OCI-LY3 (cell line): ENCODE measurements around the gene BANP.
"Not testable (repeated sequence)": the region's sequence is repeated elsewhere in the genome, so short reads cannot be mapped to it uniquely, and the experiment has no call there.

Source experiments
- H2AFZ ChIP-seq: fragments of 200-600, 300-600 bp; shearing (Covaris generic); 2 replicates; pipeline ENCODE4 v1.6.0; 2014; ENCODE audit warnings: antibody characterized with exemption, low read depth, low read length
- H3K27ac ChIP-seq: fragments of 200-600, 300-600 bp; sonication (generic); 2 replicates; pipeline ENCODE4 v1.5.1; 2014; ENCODE audit warnings: mild to moderate bottlenecking, low read length, moderate library complexity, mixed read lengths
- H3K27me3 ChIP-seq: fragments of 200-600, 300-600 bp; sonication (generic); 2 replicates; pipeline ENCODE4 v1.6.1; 2014; ENCODE audit warnings: low read depth, low read length, mixed read lengths
- H3K36me3 ChIP-seq: fragments of 200-600, 300-600 bp; sonication (generic); replicated peaks from 2 replicates; pipeline ENCODE3; 2014; ENCODE audit warnings: low read depth, low read length, mixed read lengths
- H3K4me1 ChIP-seq: fragments of 300-600, 200-600 bp; sonication (generic); 2 replicates; pipeline ENCODE4 v1.6.1; 2014; ENCODE audit warnings: low read length, mixed read lengths
- H3K4me2 ChIP-seq: fragments of 200-600, 300-600 bp; sonication (generic); 2 replicates; pipeline ENCODE4 v1.6.1; 2014; ENCODE audit warnings: low read length, mixed read lengths
- H3K4me3 ChIP-seq: fragments of 300-600, 200-600 bp; sonication (generic); 2 replicates; pipeline ENCODE4 v1.5.1; 2014; ENCODE audit warnings: antibody characterized with exemption, mild to moderate bottlenecking, low read length, moderate library complexity
- H3K79me2 ChIP-seq: fragments of 300-600, 200-600 bp; shearing (Covaris generic); 2 replicates; pipeline ENCODE4 v1.6.1; 2014; ENCODE audit warnings: mild to moderate bottlenecking, low read length, mixed read lengths
- H3K9ac ChIP-seq: fragments of 300-600, 200-600 bp; shearing (Covaris generic); 2 replicates; pipeline ENCODE4 v1.6.0; 2014; ENCODE audit warnings: mild to moderate bottlenecking, low read length, moderate library complexity
- H3K9me3 ChIP-seq: fragments of 200-600, 300-600 bp; shearing (Covaris generic); 2 replicates; pipeline ENCODE4 v1.6.1; 2014; ENCODE audit warnings: low read length, mixed read lengths; ENCODE audit not compliant: insufficient read depth
- H4K20me1 ChIP-seq: fragments of 200-600, 300-600 bp; sonication (generic); 2 replicates; pipeline ENCODE4 v1.6.1; 2016; ENCODE audit warnings: low read length, mixed read lengths; ENCODE audit not compliant: insufficient read depth
- CTCF ChIP-seq: fragments of 200-600, 300-600 bp; sonication (generic); IDR thresholded peaks from 2 replicates; pipeline ENCODE4 v1.5.1; 2014; ENCODE audit warnings: antibody characterized with exemption, low read length, low read depth
- EZH2phosphoT487 ChIP-seq: fragments of 200-600 bp; shearing (Covaris generic); IDR thresholded peaks from 2 replicates; pipeline ENCODE4 v1.6.1; 2018; ENCODE audit warnings: antibody characterized with exemption, mixed run types, low read depth

Gene BANP

GRCh38 chr16:88014954-88015805 is 63.9 kb downstream of the BANP start:
- Histone ChIP-seq H3K27ac (no peak overlapping the region), H3K4me2 (no peak overlapping the region), H4K20me1 (no peaks in the 10 kb centered on the region), H3K9ac (no peak overlapping the region), H3K27me3 (no peaks in the 10 kb centered on the region), H2AFZ (no peak overlapping the region), H3K4me1 (no peaks in the 10 kb centered on the region), H3K79me2 (no peaks in the 10 kb centered on the region), H3K4me3 (no peak overlapping the region), H3K36me3 (no peaks in the 10 kb centered on the region), H3K9me3 (no peaks in the 10 kb centered on the region)
- TF ChIP-seq CTCF (no peak), EZH2phosphoT487 (no peak)

GRCh38 chr16:88015806-88016140 is 64.5 kb downstream of the BANP start:
- Histone ChIP-seq H3K27ac (no peak overlapping the region), H3K79me2 (no peaks in the 10 kb centered on the region), H3K9ac (no peak overlapping the region), H3K4me3 (no peak overlapping the region), H4K20me1 (no peaks in the 10 kb centered on the region), H3K4me1 (no peaks in the 10 kb centered on the region), H3K4me2 (no peak overlapping the region), H3K9me3 (no peaks in the 10 kb centered on the region), H2AFZ (no peak overlapping the region), H3K36me3 (no peaks in the 10 kb centered on the region), H3K27me3 (no peaks in the 10 kb centered on the region)
- TF ChIP-seq CTCF, result no peak
- TF ChIP-seq EZH2phosphoT487, result no peak

GRCh38 chr16:88016386-88016785 is 65.2 kb downstream of the BANP start:
- not testable (repeated sequence) for H3K4me3 ChIP-seq, H3K36me3 ChIP-seq, H3K9me3 ChIP-seq, H3K27me3 ChIP-seq, H3K79me2 ChIP-seq, H3K9ac ChIP-seq, H4K20me1 ChIP-seq, H3K4me1 ChIP-seq, H3K4me2 ChIP-seq, H3K27ac ChIP-seq, H2AFZ ChIP-seq

- Histone ChIP-seq H3K4me3 (no peak overlapping the region), H3K36me3 (no peaks in the 10 kb centered on the region), H3K4me2 (no peak overlapping the region), H3K79me2 (no peaks in the 10 kb centered on the region), H2AFZ (no peak overlapping the region), H3K4me1 (no peaks in the 10 kb centered on the region), H3K9me3 (no peaks in the 10 kb centered on the region), H4K20me1 (no peaks in the 10 kb centered on the region), H3K9ac (no peak overlapping the region), H3K27ac (no peak overlapping the region), H3K27me3 (no peaks in the 10 kb centered on the region)
- TF ChIP-seq CTCF (no peak), EZH2phosphoT487 (no peak)
These were observed 65.7 kb downstream of the BANP start for GRCh38 chr16:88016964-88017363.
